HPDE6-E6E7 (cell line): ENCODE data around the gene CEBPA.
"Not testable (repeated sequence)": the region's sequence is repeated elsewhere in the genome, so short reads cannot be mapped to it uniquely, and the experiment has no call there.

Experiments
- DNase-seq: peaks from one replicate; pipeline ENCODE4 v3.0.0; 2011; ENCODE audit warnings: missing footprints; ENCODE audit errors: extremely low spot score

Gene CEBPA

DNA sequence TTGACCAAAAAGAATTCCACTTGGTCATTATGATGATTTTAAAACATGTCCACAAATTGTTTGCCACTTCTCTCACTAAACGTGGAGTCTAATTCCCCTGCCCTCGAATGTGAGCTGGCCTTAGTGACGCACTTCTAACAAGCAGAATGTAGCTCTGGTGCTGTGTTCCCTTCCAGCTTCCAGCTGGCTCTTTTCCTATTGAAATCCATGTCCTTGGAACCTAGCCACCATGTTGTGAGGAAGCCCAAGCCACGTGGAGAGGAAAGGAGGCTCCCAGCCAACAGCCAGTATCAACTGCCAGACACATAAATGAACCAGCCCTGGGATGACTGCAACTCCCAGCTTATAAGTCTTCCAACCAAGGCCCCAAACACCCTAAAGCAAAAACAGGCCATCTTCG is 23.6 kb upstream of the CEBPA start:
- no peak for DNase-seq

DNA sequence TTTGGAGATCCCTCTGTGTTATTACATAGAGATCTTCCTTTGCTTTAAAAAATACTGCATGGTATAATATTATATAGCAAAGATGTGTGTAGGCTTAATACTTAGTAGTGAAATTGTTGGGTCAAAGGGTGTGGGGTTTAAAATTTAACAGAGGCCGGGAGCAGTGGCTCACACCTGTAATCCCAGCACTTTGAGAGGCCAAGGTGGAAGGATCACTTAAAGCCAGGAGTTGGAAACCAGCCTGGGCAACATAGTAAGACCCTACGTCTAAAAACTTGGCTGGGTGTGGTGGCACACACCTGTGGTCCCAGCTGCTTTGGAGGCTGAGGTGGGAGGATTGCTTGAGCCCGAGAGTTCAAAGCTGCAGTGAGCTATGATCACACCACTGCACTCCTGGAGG is 22.3 kb upstream of the CEBPA start:
- DNase-seq, result no peak

DNA sequence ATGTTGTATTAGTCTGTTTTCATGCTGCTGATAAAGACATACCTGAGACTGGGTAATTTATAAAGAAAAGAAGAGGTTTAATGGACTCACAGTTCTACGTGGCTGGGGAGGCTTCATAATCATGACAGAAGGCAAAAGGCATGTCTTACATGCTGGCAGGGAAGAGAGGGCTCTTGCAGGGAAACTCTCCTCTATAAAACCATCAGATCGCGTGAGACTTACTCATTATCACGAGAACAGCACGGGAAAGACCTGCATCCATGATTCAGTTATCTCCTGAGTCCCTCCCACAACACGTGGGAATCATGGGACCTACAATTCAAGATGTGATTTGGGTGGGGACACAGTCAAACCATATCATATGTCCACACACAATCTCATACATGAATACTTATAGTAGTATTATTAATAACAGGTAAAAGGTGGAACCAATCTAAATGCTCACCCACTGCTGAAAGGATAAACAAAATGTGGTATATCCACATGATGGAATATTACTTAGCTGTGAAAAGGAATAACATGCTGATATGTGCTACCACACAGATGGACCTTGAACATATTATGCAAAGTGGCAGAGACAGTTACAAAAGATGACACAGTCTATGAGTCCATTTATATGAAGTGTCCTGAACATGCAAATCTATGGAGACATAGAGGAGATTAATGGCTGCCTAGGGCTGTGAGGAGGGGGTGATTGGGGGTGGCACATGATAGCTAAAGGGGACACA is 20.9 kb upstream of the CEBPA start:
- DNase-seq, result no peak

DNA sequence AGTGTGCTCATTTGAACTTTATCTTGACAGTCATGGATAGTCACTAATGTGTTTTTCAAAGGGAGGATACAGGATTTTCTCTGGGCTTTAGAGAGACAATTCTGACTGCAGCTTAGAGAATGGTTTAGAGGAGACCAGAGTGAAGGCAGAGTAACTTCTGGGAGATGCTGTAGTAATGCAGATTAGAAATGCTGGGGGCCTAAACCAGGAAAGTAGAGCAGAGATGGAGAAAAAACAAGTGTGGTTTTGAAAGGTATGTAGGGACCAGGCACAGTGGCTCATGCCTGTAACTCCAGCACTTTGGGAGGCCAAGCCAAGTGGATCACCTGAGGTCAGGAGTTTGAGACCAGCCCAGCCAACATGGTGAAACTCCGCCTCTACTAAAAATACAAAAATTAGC is 18.3 kb upstream of the CEBPA start:
- no peak for DNase-seq

GRCh38 chr19:33317991-33318390 is 15.7 kb upstream of the CEBPA start:
- not testable (repeated sequence) for DNase-seq

DNA sequence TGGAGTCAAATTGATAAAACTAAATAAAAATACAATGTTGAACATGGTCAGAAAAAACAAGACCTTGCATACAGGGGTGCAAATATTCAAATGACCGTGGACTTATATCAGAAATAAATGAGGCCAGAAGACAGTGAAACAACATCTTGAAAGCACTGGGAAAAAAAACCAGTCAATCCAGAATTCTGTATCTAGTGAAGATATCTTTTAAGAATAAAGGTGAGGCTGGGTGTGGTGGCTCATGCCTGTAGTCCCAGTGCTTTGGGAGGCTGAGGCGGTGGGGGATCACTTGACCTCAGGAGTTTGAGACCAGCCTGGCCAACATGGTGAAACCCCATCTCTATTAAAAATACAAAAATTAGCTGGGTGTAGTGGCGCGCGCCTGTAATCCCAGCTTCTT is 15.2 kb upstream of the CEBPA start:
- no peak for DNase-seq

DNA sequence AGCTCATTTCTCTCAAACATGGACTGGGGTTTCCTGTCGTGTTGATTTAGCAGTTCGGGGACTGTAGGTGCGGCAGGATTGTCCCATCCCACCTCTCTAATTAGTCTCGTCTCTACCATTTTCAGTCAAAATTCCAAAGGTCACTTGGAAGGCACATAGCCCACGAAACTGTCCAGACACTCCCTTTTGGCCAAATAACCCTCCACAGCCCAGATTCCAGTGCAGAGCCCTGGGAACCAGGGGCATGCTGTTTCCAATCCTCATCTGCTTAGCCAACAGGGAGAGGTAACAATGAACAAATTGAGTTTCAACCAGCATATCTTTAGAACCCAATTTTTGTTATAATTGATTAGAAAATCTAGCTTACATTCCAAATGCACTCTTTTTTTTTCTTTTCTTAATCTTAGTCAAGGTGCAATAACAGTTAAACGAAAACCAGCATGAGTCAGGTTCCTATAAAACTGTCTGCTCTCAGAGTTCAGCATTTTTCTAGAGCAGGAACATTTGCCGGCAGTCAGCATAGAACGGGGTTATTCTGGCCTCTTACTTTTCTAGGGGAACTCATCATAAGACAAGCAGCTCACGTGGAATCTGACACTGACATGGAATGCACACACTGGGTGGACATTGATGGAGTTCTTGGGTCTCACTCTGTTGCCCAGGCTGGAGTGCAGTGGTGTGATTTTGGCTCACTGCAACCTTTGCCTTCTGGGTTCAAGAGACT is 14.4 kb upstream of the CEBPA start:
- no peak for DNase-seq

- DNase-seq, result not testable (repeated sequence)
Observed at GRCh38 chr19:33312808-33313207, 10.5 kb upstream of the CEBPA start.

DNA sequence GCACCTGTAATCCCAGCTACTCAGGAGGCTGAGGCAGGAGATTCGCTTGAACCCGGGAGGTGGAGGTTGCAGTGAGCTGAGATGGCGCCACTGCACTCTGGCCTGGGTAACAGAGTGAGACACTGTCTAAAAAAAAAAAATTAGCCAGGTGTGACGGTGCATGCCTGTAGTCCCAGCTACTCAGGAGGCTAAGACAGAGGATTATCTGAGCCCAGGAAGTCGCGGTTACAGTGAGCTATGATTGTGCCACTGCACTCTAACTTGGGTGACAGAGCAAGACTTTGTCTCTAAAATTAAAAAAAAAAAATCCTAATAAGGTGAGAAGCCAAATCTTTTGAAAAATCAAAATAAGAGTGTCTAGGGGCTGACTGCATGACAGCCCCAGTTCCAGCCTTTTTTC is 9.7 kb upstream of the CEBPA start:
- DNase-seq, result no peak

- no peak for DNase-seq
Observed at GRCh38 chr19:33311326-33311682, 9.0 kb upstream of the CEBPA start.

DNA sequence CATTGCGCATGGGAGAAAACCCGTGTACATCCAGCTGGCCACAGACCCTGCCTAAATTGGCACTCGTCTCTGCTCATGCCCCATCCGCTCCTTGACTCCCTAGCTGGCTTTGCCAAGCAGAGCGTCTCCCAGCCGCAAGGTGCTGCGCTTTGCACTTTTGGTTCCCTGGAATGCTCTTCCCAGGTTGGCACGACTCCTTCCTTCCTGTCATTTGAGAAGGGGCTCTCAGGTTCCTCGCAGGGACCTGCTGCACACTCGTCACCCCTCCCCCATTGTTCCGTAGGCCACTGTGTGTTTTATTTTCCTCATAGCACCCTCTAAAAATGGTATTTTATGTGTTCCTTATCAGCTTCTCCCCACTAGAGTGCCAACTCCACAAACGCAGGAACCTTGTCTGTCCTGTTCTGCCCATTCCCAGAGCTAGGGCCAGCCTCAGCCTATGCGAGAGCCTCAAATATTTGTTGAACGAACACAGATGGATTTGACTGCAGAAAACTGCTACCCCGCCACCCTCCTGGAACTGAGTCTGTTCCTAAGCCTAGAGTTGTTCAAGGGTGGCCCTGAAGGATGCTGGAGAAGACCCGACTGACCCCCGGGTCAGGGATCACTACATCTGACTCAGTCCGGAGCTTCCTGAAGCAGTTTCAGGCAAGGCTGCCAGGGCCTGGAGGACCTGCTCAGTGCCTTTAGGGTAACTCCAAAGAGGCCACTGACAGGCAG is 8.4 kb upstream of the CEBPA start:
- DNase-seq, result no peak

DNA sequence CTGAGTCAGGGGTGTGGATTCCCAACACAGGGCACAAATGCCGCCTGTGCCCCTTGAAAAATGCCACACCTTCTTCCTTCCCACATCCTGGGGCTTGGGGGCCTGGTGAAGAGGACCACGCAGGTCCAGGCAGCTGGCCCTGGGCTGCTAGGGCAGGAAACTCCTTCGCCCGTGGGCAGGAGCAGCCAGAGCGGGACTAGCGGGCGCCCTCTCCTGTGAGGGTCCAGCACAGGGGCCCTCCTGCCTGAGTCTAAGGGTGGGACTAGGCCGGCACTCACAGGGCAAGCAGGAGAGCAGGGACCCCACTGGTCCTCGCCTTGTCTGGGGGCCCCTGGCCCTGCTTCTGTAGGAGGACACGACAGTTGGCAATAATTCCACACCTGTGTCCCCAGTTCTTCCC is 7.5 kb upstream of the CEBPA start:
- no peak for DNase-seq

DNA sequence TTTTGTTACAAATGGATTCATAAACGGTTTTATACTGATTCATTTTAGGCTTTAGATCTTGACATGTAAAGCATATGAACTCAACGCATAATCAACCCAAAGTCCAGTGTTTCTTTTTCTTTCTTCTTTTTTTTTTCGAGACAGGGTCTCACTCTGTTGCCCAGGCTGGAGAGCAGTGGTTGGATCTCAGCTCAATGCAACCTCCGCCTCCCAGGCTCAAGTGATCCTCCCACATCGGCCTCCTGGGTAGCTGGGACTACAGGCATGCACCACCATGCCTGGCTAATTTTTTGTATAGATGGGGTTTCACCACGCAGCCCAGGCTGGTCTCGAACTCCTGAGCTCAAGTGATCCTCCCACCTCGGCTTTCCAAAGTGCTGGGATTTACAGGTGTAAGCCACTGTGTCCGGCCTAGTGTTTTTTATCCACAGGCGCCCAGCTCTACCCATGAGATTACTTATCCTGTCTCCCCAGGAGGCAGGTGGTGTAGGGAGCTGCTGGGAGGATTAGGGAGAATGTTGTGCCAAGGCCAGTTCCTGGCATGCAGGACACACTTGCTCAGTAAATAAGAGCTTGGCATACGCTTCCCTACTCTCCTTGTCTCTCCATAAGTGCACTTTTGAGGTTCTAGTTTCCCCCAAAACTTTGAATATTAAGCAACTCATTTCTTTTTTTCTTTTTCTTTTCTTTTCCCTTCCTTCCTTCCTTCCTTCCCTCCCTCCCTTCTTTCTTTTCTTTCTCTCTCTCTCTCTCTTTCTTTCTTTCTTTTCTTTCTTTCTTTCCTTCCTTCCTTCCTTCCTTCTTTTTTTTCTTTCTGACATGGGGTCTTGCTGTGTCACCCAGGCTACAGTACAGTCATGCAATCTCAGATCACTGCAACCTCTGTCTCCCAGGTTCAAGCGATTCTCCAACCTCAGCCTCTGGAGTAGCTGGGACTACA is 4.8 kb upstream of the CEBPA start:
- no peak for DNase-seq

DNA sequence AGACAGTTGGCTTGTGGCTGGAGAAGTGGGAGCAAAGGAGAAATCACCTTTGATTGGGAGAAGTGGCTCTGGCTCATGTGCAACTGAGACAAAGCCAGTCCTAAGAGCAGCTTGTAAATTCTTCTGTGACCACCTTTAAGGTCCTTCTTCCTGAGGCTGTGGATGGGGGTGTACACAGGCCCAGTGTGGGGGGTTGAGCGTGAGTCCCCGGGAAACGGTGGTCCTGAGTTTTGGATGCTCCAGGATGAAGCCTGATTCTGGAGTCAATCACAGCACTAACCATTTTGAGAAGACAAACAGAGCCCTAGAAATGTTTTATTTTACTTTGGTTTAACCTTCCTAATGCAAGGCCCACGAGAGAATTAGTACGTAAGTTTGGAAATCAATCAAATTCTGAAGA is 3.9 kb upstream of the CEBPA start:
- no peak for DNase-seq

DNA sequence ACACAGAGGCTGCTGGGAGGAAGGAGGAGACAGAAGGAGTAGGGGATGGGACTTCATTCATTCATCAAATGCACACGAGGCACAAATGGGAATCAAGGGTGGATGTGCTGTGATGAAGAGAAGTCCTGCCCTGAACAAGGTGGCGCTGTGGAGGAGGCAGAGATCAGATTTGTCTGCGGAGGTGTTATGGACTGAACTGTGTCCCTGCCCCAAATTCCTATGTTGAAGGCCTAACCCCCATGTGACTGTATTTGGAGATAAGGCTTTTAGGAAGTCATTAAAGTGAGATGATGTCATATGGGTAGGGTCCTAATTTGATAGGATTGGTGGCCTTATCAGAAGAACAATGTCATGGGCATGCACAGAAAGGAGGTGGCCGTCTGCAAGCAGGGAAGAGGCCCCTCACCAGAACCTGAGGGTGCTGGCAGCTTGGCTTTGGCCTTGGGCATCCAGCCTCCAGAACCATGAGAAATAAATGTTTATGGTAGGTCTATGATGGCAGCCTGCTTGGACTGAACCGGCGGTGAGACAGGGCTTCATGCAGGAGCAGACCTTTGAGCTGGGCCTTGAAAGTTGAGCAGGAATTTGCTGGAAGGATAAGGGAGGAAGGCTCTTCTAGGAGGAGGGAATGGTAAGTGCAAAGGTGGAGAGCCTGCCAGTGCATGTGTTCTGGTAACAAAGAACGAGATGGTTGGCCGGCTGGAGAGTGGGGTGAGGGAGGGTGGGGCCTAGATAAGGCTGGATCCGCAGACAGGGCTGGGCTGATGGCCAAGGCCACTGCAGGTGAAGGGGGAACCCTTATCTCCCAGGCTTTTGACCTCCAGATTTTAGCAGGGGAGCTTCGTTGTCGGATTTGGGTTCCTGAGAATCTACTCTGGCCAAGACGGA is 2.7 kb upstream of the CEBPA start:
- DNase-seq, result no peak

DNA sequence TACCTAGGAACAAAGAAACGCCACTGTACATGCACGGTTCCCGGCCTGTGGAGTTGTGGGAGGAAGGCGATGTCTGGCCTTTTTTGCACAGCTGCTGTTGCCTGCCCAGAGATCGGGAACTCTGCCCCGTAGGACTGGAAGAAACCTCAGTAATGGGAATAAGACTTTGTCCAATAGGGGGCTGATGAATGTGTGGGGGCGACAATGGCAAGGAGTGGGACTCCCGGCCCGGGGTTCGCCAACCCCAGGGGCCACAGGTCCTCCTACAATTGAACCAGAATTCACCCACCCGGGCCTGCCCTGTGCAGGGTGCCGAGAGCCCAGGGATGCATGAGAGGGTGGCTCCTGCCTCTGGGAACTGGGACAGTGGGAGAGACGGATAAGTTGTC is 2.0 kb upstream of the CEBPA start:
- no peak for DNase-seq

- no peak for DNase-seq
Observed at GRCh38 chr19:33303791-33304345, 1.5 kb upstream of the CEBPA start.

GRCh38 chr19:33302974-33303790 is 848 bp upstream of the CEBPA start:
- DNase-seq, result no peak

DNA sequence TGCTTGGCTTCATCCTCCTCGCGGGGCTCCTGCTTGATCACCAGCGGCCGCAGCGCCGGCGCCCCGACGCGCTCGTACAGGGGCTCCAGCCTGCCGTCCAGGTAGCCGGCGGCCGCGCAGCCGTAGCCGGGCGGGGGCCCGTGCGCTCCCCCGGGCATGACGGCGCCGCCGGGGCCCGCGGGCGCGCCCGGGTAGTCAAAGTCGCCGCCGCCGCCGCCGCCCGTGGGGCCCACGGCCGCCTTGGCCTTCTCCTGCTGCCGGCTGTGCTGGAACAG is 497 bp downstream of the CEBPA start:
- DNase-seq, result no peak
